Fibroblast of pulmonary artery (primary cell): Measurements from ENCODE around the gene KCNV2.

Experiments
- DNase-seq: peaks from one replicate; pipeline ENCODE4 v3.0.0-alpha.2; 2010; ENCODE audit warnings: low read depth
- H3K4me3 ChIP-seq: replicated peaks from 2 replicates; pipeline ENCODE4 v1.5.1; 2011; ENCODE audit warnings: low read depth, mild to moderate bottlenecking, control low read depth, low read length, moderate library complexity
- CTCF ChIP-seq: IDR thresholded peaks from 2 replicates; pipeline ENCODE4 v1.5.1; 2011; ENCODE audit warnings: mild to moderate bottlenecking, control low read depth, low read length, inconsistent platforms; ENCODE audit errors: missing control alignments

Gene KCNV2

GRCh38 chr9:2718001-2718697, 839 bp downstream of the KCNV2 start:
- TF ChIP-seq CTCF, result no peak
- H3K4me3 ChIP-seq, result no peak overlapping the region
- no peak for DNase-seq

- H3K4me3 ChIP-seq, result no peak overlapping the region
- DNase-seq, result no peak
- TF ChIP-seq CTCF, result no peak
Observed at GRCh38 chr9:2718698-2719033, 1.4 kb downstream of the KCNV2 start.

- no peak overlapping the region for H3K4me3 ChIP-seq
- no peak for DNase-seq
- no peak for TF ChIP-seq CTCF
Observed at GRCh38 chr9:2720179-2720654, 2.9 kb downstream of the KCNV2 start.

DNA sequence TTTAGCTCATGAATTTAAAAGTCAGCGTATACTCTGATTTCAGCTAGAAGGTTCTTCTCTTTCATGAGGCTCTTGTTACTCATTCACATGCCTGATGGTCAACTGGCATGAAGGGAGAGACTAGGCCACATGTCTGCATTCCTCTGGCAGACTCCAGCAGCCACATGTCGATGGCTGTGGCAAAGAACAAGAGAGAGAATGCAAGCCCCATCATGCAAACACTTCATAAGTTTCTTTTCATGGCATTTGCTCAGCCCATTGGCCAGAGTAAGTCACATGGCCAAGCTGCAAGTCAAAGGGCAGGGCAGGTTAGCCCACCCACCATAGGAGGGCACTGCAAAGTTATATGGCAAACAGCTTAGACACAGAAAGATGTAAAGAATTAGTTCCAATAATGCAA, 5.4 kb downstream of the KCNV2 start:
- no peak for TF ChIP-seq CTCF
- no peak for DNase-seq
- H3K4me3 ChIP-seq, result no peak overlapping the region

DNA sequence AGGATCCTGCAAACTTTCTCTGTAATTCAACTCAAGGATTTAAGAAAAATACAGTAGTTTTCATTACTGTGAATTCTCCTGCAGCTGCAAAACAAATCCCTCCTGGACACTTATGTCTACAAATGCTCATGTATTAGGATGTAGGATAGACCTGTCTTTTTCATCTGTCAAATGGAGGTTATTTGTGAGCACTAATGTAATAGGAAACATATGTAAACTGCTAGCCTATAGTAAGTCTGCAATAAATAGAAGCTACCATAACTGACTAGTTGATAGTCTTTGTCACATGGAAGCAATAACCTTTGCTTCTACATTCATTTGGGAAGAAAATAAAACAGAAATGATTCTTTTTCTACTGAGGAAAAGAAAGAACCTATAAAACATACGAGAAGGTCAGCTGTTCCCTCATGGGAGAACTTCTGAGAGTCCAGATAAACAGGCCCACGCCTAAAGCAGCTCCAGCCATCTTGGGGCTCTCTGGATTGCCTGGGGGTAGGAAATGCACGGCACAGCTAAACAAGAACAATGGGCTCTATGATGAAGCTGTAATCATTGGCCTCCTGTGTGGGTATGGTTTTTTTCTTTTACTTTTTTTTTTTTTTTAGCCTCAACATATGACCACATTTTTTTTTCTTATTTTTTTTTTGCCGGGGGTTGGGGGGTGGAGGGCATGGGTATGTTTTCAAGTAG, 6.2 kb downstream of the KCNV2 start:
- H3K4me3 ChIP-seq, result no peak overlapping the region
- no peak for TF ChIP-seq CTCF
- DNase-seq, result no peak

DNA sequence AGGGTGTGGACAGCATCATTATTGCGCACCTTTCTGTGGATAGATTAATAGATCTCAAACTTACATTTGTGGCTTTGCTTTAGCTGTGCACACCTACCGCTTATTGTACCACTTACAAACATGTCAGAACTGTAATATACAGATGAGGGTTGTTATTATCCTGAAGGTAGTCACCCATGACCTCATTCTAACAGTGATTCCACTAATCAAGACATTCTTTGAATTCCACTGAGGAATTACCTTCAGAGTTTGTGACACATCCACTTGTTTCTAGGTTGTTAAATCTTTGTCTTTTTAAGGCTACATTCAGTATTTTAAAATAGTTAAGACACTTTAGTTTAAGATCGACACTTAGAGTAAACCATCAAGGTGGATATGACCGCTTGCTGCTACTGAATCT, 7.8 kb downstream of the KCNV2 start:
- H3K4me3 ChIP-seq, result no peak overlapping the region
- TF ChIP-seq CTCF, result no peak
- no peak for DNase-seq
